DMS 273 (cell line): Measurements from ENCODE around the gene PARP16.
"Not testable (repeated sequence)": the region's sequence is repeated elsewhere in the genome, so short reads cannot be mapped to it uniquely, and the experiment has no call there.

Experiments
- DNase-seq: peaks from one replicate; lab custom pipeline; 2025; ENCODE audit not compliant: unreplicated experiment; lab: John Stamatoyannopoulos, UW

Gene PARP16

DNA sequence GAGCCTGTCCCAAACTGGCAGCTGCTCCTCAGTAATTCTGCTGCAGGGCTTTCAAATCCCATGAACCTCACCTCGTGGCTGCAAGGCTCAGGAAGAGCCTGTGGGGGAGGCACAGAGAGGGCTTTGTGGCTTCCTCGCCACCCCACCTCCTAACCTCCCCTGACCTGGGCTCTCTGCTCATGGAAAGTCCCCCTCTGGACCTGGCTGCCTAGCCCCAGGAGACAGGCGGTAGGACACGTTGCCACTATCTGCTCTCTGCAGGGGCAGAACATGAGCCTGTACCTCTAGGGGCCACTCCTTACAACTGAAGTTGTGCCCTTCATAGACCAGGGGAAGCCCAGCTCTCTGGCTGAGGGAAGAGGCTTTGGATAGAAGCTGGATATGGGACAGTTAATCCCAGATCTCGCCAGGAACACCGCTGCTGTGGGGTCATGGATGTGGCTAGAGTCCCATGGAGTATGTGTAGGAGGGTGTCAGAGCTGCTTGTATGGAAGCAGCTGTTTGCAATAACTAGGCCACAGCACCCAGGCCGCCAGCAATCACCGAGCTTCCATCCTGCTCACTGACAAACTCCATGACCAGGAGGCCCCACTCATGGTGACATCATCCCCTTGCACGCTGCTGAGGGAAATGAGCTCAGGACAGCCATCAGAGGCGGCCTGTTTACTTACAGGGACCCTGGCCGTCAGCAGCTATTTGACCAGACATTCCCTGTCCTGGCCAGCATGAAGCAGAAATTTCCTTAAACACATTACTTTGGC is 41.4 kb downstream of the PARP16 start:
- no peak for DNase-seq

DNA sequence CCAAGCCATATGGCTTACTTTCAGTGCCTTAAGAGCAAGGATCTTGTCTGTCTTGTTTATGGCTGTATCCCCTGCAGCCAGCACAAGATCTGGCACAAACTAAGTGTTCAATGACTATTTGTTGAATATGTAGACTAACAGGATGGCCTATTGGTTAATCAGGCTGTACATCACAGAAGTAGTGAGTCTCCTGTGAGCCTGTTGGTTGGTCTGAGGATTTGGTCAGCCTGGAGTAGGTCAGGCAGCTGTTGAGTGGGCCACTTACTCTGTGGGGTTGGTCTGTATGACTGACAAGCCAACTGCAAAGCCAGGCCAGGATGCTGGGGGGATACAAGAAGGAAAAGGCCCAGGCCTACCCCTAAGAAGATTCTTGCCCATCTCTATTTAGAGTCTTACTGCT is 42.0 kb downstream of the PARP16 start:
- DNase-seq: no peak

DNA sequence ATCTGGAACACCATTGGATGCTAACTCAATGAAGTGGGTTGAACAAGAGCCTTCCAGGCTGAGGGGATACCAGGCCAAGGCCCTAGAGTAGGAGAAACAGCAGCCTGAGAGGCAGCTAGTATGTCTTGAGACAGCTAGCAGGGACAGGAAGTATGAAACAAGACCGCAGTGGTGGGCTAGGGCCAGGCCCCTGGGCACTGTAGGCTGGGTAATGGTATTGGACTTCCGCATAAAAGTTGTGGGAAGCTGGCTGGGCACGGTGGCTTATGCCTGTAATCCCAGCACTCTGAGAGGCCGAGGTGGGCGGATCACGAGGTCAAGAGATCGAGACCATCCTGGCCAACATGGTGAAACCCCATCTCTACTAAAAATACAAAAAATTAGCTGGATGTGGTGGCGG is 50.2 kb downstream of the PARP16 start:
- DNase-seq: not testable (repeated sequence)

GRCh38 chr15:65233696-65234095 is 53.0 kb downstream of the PARP16 start:
- DNase-seq: no peak

- no peak for DNase-seq
Measured at GRCh38 chr15:65232520-65232919, 54.2 kb downstream of the PARP16 start.

DNA sequence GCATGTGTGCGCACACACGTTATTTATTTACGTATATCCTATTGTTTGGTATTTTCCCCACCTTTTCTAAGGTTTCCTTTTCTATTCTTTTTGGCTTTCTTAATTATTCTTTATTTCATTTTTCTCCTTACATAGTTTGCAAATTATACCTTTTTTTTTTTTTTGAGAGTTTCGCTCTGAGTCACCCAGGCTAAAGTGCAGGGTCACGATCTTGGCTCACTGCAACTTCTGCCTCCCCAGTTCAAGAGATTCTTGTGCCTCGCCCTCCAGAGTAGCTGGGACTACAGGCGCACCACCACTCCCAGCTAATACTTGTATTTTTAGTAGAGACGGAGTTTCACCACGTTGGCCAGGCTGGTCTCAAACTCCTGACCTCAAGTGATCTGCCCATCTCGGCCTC is 55.4 kb downstream of the PARP16 start:
- DNase-seq: no peak

GRCh38 chr15:65226901-65227300 is 59.8 kb downstream of the PARP16 start:
- not testable (repeated sequence) for DNase-seq

GRCh38 chr15:65226221-65226620 is 60.5 kb downstream of the PARP16 start:
- DNase-seq: no peak

- no peak for DNase-seq
Measured at GRCh38 chr15:65223996-65224395, 62.7 kb downstream of the PARP16 start.

- no peak for DNase-seq
Measured at GRCh38 chr15:65222891-65223290, 63.8 kb downstream of the PARP16 start.

GRCh38 chr15:65221697-65222096 is 65.0 kb downstream of the PARP16 start:
- no peak for DNase-seq

- DNase-seq: no peak
Measured at GRCh38 chr15:65219137-65219536, 67.5 kb downstream of the PARP16 start.

DNA sequence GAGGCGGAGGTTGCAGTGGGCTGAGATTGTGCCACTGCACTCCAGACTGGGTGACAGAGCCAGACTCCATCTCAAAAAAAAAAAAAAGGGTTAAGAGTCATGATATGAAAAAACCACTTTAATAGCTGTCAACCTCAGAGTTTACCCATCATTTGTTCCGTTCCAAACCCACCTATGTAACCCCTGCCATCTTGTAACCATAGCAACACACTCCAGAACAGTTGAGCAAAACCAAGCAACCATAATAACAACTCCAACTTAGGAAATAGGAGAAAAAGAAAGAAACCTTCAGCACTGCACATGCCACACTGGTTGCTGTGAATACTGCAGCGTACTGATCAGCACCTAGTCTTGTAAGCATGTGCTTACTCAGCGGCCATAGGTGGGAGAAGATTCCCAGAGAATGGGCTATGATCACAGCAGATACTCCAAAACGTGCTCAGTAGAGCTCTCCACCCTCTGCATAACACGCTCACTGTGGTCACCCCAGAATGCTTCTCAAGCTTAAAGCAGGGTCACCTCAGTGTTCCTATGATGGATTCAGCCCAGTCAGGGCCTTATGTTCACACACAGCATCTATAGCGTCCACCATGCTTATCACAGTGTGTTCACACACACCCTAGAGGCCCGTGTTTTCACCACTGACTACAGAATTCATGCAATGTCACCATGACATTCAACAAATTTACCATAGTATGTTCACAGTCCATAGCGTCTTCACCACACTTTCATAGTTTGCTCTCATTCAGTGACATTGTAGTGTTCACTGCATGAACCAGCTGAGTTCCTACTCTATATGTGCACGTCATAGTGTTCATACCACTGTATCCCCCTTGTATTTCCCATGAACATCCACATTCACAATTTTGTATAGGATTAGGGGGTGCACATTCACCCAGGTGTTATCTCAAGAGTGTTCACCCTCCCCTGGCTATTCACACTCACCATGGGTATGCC is 68.9 kb downstream of the PARP16 start:
- peak; percentile 3 for DNase-seq

DNA sequence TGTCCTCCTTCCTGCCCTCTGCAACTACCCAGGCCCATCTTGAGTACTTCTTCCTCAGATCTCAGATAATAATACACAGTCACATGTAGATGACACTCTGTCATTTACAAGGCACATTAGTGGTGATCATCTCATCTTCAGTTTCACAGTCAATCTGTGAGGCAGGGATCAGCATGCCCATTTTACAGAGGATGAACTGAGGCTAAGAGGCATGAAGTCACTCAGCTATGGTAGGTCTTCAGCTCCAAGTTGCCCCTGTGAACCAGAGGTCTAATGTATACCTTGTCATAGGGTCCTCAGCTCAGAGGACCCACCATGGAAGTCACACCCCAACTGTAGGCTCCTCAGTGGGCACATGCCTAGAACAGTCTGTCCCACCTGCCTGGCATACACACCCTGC is 71.2 kb downstream of the PARP16 start:
- DNase-seq: no peak

DNA sequence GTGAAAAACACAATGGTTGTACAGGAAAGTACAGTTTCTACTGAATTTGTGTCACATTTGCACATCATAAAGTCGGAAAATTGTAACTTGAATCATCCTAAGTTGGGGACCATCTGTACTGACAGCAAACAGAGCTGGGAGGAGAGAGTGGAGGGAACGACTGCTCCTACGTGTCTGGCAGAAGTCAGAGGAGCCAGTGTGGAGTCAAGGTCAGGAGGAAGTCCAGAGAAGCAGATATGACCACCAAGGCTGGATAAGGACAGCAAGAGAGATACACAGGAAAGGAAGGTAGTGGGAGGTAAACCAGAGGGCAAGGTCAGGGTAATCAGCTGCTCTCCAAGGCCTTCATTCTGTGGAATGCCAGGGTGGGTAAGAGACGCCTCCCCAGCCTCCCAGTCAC is 72.7 kb downstream of the PARP16 start:
- no peak for DNase-seq

GRCh38 chr15:65213241-65213640 is 73.4 kb downstream of the PARP16 start:
- DNase-seq: no peak

DNA sequence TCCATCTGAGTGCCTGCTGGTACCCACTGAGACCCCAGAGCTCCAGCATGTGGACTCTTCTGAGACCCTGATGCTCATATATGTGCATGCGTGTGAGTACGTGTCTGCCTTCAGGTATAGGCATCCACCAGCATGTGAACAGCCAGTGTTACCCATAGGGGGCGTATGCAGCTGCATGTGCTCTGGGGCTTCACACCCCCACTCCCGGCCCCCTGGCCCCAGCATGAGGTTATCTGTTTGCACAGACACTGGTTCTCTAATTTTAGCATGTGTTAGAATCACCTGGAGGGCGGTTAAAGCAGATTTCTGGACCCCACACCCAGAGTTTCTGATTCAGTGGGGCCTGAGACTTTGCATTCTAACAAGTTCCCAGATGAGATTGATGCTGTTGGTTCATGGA is 74.6 kb downstream of the PARP16 start:
- DNase-seq: peak; percentile 42

DNA sequence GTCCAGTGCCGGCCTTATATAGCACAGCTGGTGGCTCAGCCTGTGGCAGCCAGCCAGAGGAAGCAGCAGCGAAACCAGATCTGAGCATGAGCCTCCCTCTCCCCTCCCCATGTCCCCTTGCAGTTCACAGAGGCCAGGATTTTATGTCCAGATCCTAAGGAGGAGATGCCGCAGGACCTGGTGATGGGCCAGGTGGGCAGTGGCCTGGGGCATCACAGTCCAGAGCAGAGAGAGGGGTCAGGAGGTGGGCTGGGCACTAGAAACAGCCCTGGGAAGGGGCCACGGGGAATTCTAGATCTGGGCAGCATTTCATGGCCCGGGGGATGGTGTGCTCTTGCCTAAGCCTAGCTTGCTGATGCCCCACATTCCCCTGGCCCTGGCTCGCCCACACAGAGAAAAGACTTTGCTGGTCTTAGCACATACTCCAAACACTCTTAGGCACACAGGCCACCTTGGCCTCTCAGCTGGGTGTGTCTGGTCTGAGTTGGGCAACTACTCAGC is 75.2 kb downstream of the PARP16 start:
- peak; percentile 81 for DNase-seq

GRCh38 chr15:65210770-65211481 is 75.8 kb downstream of the PARP16 start, which contains the start of gene CILP:
TSS of gene CILP (minus strand) at chr15:65211473. CDS start at chr15:65209755, 1,718 bp downstream.
- peak; percentile 40 for DNase-seq

DNA sequence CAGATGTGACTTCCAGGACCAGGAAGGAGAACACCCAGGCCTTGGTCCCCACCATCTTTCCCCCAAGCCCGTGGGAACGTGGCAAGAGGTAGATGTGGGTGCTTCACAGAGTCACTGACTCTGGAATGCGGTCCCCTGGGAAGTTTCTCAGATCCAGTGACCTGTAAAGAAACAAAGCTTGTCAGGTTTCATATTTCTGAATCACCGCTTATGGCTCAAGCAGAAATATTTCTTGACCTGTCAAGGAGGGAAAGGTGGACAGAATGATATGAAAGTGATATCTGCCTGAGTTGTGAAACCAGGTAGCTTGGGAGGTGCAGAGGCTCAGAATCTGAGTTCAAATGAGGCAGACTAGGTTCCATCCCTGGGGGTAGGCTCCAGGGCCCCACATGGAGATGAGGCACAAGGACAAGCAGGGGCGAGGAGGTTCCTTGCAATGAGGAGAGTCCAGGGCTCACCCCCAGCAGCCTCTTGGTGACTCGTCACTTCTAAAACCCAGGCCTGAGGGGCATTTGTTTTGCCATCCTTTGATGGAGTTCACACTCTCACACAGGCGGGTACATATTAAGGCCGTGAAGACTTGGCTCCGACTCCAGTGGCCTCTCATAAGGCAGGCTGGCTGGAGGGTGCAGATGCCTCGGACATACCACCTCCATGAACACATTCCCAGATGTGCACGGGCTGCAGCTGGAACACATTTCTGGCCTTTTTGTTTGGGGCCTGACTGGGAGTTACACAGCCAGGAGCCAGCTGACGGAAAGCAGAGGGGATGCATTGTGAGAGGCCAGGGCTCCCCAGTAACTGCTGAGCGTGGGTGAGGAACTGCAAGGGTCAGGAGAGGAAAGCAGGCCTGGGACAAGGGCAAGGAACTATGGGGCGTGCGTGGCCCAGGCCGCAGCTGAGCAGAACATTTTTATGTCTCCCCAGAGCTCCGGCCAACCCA is 76.7 kb downstream of the PARP16 start:
- no peak for DNase-seq
